22Rv1 (cell line): ENCODE results near the gene AKT3.

Experiments
- CTCF ChIP-seq: fragments of 450-650 bp; IDR thresholded peaks from 2 replicates; pipeline ENCODE4 v1.5.1; 2017; ENCODE audit warnings: mild to moderate bottlenecking
- ZFX ChIP-seq: fragments of 450-650 bp; IDR thresholded peaks from 2 replicates; pipeline ENCODE4 v1.6.1; 2017; ENCODE audit warnings: antibody characterized with exemption, borderline replicate concordance

GRCh38 chr1:243562473-243562872 lies 287.6 kb downstream of the AKT3 start:
- TF ChIP-seq CTCF (no peak), ZFX (no peak)
